Panc1 (cell line): ENCODE results near the gene ATRN. TPM values are rescaled to one million over a fixed set of nuclear protein-coding genes. Genes with fewer than 3 reads are reported as not detected.

ENCODE experiments used
- ATAC-seq: fragments of 200-7000 bp; cut with Tn5 transposase; 2 replicates; pipeline ENCODE4 v1.9.1; 2020; ENCODE audit warnings: mild to moderate bottlenecking, moderate library complexity
- BruUV-seq: library from RNA; stranded (reverse); fragments of 400-500 nt; replicated peaks from 2 replicates; lab custom pipeline; 2021; lab: Mats Ljungman, UMichigan
- CTCF ChIA-PET: fragments of 300-600 bp; sonication (Branson Sonifier 250); formaldehyde crosslinking; loops from one replicate; lab custom pipeline; 2022; ENCODE audit warnings: antibody characterized with exemption; lab: Charles Lee
- POLR2A ChIA-PET: fragments of 300-600 bp; sonication (Branson Sonifier 250); formaldehyde crosslinking; loops from one replicate; lab custom pipeline; 2022; ENCODE audit warnings: antibody characterized with exemption; lab: Charles Lee
- DNase-seq: peaks from one replicate; pipeline ENCODE4 v3.0.0-alpha.2; 2010; ENCODE audit warnings: low read depth, low spot score
- H3K27ac ChIP-seq: 2 replicates; pipeline ENCODE4 v1.5.1; 2011; ENCODE audit warnings: mild to moderate bottlenecking, low read length, inconsistent platforms
- H3K27me3 ChIP-seq: fragments of 200-500 bp; sonication (Bioruptor generic); 2 replicates; pipeline ENCODE4 v1.6.0; 2014; ENCODE audit warnings: low read length, inconsistent platforms; ENCODE audit not compliant: control insufficient read depth, insufficient read depth
- H3K36me3 ChIP-seq: fragments of 200-500 bp; sonication (Bioruptor generic); 2 replicates; pipeline ENCODE4 v1.5.1; 2014; ENCODE audit warnings: inconsistent platforms, mild to moderate bottlenecking, low read length, moderate library complexity; ENCODE audit not compliant: control insufficient read depth, insufficient read depth
- H3K4me1 ChIP-seq: 2 replicates; pipeline ENCODE4 v1.5.1; 2011; ENCODE audit warnings: inconsistent platforms, mild to moderate bottlenecking, low read length, moderate library complexity; ENCODE audit not compliant: control insufficient read depth, insufficient read depth
- H3K4me3 ChIP-seq, 2 experiments: 2 replicates each; pipeline ENCODE4 v1.5.1; 2011 to 2012; ENCODE audit warnings: low read depth in 2 of 2, low read length in 2 of 2, mild to moderate bottlenecking in 2 of 2, inconsistent platforms in 1 of 2, moderate library complexity in 1 of 2
- H3K9me3 ChIP-seq: fragments of 200-500 bp; sonication (Bioruptor generic); 2 replicates; pipeline ENCODE4 v1.5.1; 2014; ENCODE audit warnings: low read depth, mild to moderate bottlenecking, inconsistent platforms, low read length, moderate library complexity; ENCODE audit not compliant: control insufficient read depth, insufficient read depth
- POLR2AphosphoS5 ChIP-seq: IDR thresholded peaks from 2 replicates; pipeline ENCODE4 v1.6.1; 2012; ENCODE audit warnings: mild to moderate bottlenecking, low read depth, low read length, moderate library complexity
- REST ChIP-seq, 2 experiments: IDR thresholded peaks; 2 replicates each; pipeline ENCODE4 v1.6.1; 2011 to 2012; ENCODE audit warnings: low read depth in 2 of 2, control low read depth in 1 of 2, low read length in 1 of 2, mild to moderate bottlenecking in 1 of 2, moderate library complexity in 1 of 2; ENCODE audit not compliant: insufficient read depth in 1 of 2
- SIN3A ChIP-seq: IDR thresholded peaks from 2 replicates; pipeline ENCODE4 v1.6.1; 2012; ENCODE audit warnings: low read depth, mild to moderate bottlenecking, low read length, moderate library complexity, borderline replicate concordance; ENCODE audit not compliant: insufficient read depth
- TCF7L2 ChIP-seq: IDR thresholded peaks from 2 replicates; pipeline ENCODE4 v1.6.1; 2011; ENCODE audit warnings: mild to moderate bottlenecking, low read depth, low read length, inconsistent platforms
- in situ Hi-C: cut with HindIII; loops from 2 replicates; pipeline ENCODE4 v1.10.0; 2016; ENCODE audit warnings: low sequenced_read_pairs, low pct_unique_long_range_greater_than_20kb
- intact Hi-C: fragments of 100-400 bp; cut with micrococcal nuclease; formaldehyde crosslinking; loops from one replicate; pipeline ENCODE4 v1.10.0; 2022; ENCODE audit not compliant: unreplicated experiment
- total RNA-seq: library from RNA; stranded (reverse); gene quantifications from one replicate; pipeline ENCODE4 v1.2.1, GENCODE V29; 2021; ENCODE audit not compliant: unreplicated experiment
- TF ChIP-seq, protein P1 (sequence below): fragments of 450-650 bp; IDR thresholded peaks from 2 replicates; pipeline ENCODE4 v1.5.1; 2017; ENCODE audit warnings: mild to moderate bottlenecking

The ATRN gene
- total RNA-seq, 1 experiment from 2014 or later = 33.8 TPM

DNA sequence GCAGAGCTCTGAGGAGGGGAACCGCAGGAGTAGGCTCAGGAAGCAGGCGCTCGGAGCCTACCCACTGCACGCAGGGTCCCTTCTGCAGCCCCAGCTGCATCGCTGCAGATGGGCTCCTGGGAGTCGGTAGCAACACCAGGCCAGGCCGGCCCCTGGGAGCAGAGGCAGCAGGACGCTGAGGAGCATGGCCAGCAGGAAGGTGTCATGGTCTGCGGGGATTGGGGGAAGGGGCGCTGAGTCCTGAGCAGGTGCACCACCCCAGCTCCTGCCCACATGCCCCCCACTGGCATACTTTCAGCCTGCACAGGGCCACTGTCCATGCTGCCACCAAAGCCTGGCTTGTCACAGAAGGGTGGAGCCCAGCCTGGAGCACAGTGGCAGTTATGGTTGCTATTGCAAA, 200.1 kb downstream of the ATRN start:
- DNase-seq (no peak), ATAC-seq (no peak)
- BruUV-seq = no TSS peak
- ChIA-PET POLR2A (no interaction called here), CTCF (interaction anchor here (0.5 to 0.7 kb wide), 2 partner anchors 108 to 353 kb away, joined by 4 read pairs; no protein-coding TSS in a partner anchor)
- no peak overlapping the region for H3K27ac ChIP-seq
- peaks cover 2% of the 10 kb centered on the region; the same call in 1 of the 2 replicates for H3K27me3 ChIP-seq
- H3K4me1 ChIP-seq = no peaks in the 10 kb centered on the region; the same call in 1 of the 2 replicates
- intact Hi-C loops (loop anchor here (10.0 kb wide), 1 partner anchor 74 kb away; no protein-coding TSS in a partner anchor), in situ Hi-C loops (no loop called here)
- no peaks in the 10 kb centered on the region for H3K36me3 ChIP-seq
- no peak overlapping the region for H3K4me3 ChIP-seq
- no peak for TF ChIP-seq TCF7L2
- H3K9me3 ChIP-seq = no peaks in the 10 kb centered on the region

GRCh38 chr20:3671986-3672546, 201.2 kb downstream of the ATRN start:
- no TSS peak for BruUV-seq
- ChIA-PET POLR2A (no interaction called here), CTCF (no interaction called here)
- Histone ChIP-seq H3K36me3 (0 out of 2 replicates have a peak, but pooled peaks cover 2% of the 10 kb centered on the region), H3K27me3 (peaks cover 6% of the 10 kb centered on the region; the same call in 1 of the 2 replicates), H3K4me1 (no peaks in the 10 kb centered on the region; the same call in 1 of the 2 replicates), H3K27ac (no peak overlapping the region), H3K4me3 (no peak overlapping the region), H3K9me3 (no peaks in the 10 kb centered on the region)
- in situ Hi-C loops (no loop called here), intact Hi-C loops (loop anchor here (10.0 kb wide), 1 partner anchor 73 kb away; no protein-coding TSS in a partner anchor)
- no peak for ATAC-seq
- no peak for DNase-seq
- TF ChIP-seq SIN3A (no peak), POLR2AphosphoS5 (no peak), REST (IDR thresholded peaks at IDR 0.05; ENCODE audit: insufficient read depth in 1 of 2, low read depth in 2 of 2, low read length in 1 of 2) (no peak), TCF7L2 (no peak)
- TF ChIP-seq, protein P1, sequence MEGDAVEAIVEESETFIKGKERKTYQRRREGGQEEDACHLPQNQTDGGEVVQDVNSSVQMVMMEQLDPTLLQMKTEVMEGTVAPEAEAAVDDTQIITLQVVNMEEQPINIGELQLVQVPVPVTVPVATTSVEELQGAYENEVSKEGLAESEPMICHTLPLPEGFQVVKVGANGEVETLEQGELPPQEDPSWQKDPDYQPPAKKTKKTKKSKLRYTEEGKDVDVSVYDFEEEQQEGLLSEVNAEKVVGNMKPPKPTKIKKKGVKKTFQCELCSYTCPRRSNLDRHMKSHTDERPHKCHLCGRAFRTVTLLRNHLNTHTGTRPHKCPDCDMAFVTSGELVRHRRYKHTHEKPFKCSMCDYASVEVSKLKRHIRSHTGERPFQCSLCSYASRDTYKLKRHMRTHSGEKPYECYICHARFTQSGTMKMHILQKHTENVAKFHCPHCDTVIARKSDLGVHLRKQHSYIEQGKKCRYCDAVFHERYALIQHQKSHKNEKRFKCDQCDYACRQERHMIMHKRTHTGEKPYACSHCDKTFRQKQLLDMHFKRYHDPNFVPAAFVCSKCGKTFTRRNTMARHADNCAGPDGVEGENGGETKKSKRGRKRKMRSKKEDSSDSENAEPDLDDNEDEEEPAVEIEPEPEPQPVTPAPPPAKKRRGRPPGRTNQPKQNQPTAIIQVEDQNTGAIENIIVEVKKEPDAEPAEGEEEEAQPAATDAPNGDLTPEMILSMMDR = no peak
